ENCODE results near the gene USP30.

DNA sequence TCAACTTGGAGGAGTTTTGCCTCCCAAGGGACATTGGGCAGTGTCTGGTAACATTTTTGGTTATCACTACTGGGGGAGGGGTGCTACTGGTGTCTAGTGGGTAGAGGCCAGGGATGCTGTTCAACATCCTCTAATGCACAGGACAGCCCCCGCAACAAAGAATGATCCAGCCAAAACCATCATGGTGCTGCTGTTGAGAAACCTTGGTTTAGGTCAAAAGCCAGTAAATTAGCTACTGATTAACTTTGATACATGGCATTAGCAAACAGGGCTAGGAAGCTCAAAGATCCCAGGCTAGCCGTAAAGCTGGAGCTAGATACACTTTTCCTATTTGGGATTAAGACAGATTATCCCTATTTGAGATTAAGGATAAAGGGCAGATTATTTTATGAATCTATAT lies 32.0 kb downstream of the USP30 start:
- TF ChIP-seq, protein P1, sequence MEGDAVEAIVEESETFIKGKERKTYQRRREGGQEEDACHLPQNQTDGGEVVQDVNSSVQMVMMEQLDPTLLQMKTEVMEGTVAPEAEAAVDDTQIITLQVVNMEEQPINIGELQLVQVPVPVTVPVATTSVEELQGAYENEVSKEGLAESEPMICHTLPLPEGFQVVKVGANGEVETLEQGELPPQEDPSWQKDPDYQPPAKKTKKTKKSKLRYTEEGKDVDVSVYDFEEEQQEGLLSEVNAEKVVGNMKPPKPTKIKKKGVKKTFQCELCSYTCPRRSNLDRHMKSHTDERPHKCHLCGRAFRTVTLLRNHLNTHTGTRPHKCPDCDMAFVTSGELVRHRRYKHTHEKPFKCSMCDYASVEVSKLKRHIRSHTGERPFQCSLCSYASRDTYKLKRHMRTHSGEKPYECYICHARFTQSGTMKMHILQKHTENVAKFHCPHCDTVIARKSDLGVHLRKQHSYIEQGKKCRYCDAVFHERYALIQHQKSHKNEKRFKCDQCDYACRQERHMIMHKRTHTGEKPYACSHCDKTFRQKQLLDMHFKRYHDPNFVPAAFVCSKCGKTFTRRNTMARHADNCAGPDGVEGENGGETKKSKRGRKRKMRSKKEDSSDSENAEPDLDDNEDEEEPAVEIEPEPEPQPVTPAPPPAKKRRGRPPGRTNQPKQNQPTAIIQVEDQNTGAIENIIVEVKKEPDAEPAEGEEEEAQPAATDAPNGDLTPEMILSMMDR (conservative IDR thresholded peaks at IDR 0.05; ENCODE audit: low read depth, low read length), result no peak
- TF ChIP-seq EZH2 (IDR thresholded peaks at IDR 0.05; ENCODE audit: borderline replicate concordance, low read depth, low read length, poor library complexity, severe bottlenecking), result no peak

Data from A673 (cell line).